Measurements from ENCODE around the gene CTSK.
"Not testable (repeated sequence)": the region's sequence is repeated elsewhere in the genome, so short reads cannot be mapped to it uniquely, and the experiment has no call there.

Gene CTSK

DNA sequence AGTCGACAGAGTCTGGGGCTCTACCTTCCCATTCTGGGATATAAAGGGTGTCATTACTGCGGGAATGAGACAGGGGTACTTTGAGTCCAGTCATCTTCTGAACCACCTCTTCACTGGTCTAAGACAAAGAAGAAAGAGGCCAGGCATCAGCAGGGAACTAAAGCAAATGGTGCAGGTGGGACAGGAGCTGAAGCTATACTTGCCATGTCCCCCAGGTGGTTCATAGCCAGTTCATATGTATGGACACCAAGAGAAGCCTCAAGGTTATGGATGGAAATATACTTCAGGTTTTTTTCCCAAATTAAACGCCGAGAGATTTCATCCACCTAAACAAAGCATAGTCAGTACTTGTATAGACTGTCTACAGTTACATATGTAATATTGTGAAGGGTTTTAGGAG, 2.2 kb downstream of the CTSK start:
- no peak for DNase-seq (ENCODE audit: low read depth)

- no peak for DNase-seq (ENCODE audit: low read depth)
Observed at GRCh38 chr1:150804671-150805070, 3.4 kb downstream of the CTSK start.

- DNase-seq (ENCODE audit: low read depth), result no peak
Observed at GRCh38 chr1:150799089-150799488, 9.0 kb downstream of the CTSK start.

DNA sequence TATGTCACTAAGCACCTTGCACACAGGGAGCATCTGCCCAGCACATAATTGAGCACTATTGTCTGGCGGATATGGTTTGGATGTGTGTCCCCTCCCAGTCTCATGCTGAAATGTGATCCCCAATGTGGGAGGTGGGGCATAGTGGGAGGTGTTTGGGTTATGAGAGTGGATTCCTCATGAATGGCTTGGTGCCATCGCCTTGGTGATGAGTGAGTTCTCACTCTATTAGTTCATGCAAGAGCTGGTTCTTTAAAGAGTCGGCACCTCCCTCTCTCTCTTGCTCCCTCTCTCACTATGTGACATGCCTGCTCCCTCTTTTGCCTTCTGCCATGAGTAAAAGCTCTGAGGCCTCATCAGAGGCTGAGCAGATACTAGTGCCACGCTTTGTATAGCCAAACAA, 9.5 kb downstream of the CTSK start:
- no peak for DNase-seq (ENCODE audit: low read depth)

- DNase-seq (ENCODE audit: low read depth), result no peak
Observed at GRCh38 chr1:150796374-150796773, 11.7 kb downstream of the CTSK start.

GRCh38 chr1:150793778-150794177, 14.3 kb downstream of the CTSK start:
- DNase-seq (ENCODE audit: low read depth), result not testable (repeated sequence)

DNA sequence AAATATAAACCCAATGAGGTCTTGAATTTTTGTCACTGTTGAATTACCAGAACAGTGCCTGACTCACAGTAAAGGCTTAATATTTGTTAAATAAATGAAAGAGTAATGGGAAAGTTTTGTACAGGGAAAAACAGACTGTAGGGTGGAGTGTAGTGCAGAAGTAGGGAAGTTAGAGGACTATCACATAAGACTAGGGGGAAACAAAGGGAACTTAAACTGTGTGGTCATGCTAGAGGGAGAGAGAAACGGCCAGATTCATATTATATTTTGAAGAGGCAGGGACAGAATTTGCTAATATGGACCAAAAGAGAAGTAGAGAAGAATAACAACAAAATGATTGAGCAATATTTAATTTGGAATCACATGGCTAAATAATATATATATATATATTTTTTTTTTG, 14.8 kb downstream of the CTSK start:
- DNase-seq (ENCODE audit: low read depth), result no peak

DNA sequence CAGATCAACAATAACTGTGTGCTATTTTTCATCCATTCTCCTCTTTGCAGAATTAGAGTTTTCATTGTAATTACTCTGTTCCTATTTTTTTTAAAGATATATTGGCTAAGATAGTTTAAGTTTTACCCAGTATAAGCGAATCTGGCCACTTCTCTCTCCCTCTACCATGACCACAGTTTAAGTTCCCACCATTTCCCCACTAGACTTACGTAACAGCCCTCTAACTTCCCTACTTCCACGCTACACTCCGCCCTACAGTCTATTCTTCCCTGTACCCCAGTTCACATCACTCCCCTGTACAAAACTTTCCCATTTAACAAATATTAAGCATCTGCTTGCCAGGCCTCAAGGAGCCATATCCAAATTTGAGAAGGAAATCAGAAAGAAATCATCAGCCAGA, 16.5 kb downstream of the CTSK start:
- no peak for DNase-seq (ENCODE audit: low read depth)

GRCh38 chr1:150789396-150789795, 18.7 kb downstream of the CTSK start:
- no peak for DNase-seq (ENCODE audit: low read depth)

DNA sequence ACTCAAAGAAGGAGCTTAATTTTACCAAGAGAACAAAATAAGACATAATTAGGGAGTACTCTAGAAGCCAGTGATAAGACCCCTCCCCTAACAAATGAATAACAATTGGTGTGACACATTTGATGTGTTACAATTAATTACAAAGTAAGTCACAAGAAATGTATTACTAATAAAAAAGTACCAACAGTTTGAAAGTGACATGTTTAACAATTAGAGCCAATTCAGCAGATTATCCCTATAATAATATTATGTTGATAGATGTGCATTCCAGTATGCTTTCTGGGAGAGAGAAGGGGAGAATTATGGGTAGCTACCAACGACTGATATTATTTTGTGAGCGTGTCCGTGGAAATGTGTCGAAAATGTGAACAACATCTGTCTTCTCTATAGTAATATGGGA, 19.1 kb downstream of the CTSK start:
- no peak for DNase-seq (ENCODE audit: low read depth)

DNA sequence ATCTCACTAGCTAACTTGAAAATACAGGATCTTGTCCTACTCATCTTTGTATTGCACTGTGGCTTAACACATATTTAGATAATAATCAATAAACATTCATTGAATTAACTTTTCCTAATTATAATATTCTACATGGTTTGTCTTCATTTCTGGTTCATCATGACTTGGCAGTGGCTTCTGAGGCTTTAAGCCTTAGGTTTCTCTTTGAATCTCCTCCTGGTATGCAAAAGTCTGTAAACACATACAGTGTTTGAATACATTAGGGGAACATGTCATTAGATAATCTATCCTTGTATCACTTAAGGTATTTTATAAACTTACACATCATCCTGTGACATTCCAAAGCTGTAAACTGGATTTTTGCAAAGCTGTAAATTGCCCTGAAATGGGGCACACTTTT, 20.6 kb downstream of the CTSK start:
- no peak for DNase-seq (ENCODE audit: low read depth)

GRCh38 chr1:150780510-150780909, 27.6 kb downstream of the CTSK start:
- no peak for DNase-seq (ENCODE audit: low read depth)

DNA sequence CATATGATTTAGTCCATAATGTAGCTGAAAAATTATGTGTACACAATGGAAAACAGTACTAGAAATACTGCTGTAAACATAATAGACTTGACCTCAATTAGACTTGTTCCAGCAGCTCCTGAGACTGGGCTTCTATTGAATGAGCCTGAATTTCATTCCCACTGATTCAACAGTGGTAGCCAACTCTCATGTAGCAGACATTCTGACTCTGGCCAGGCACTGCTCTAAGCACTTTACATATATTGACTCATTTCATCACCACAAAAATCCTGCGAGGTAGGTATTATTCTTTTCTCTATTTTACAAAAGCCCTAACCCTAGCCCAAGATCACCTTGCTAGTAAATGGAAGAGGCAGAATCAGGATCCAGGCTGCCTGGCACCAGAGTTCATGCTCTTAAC, 29.7 kb downstream of the CTSK start:
- DNase-seq (ENCODE audit: low read depth), result no peak

- no peak for DNase-seq (ENCODE audit: low read depth)
Observed at GRCh38 chr1:150777544-150777943, 30.5 kb downstream of the CTSK start.

- DNase-seq (ENCODE audit: low read depth), result not testable (repeated sequence)
Observed at GRCh38 chr1:150775931-150776505, 32.0 kb downstream of the CTSK start.

DNA sequence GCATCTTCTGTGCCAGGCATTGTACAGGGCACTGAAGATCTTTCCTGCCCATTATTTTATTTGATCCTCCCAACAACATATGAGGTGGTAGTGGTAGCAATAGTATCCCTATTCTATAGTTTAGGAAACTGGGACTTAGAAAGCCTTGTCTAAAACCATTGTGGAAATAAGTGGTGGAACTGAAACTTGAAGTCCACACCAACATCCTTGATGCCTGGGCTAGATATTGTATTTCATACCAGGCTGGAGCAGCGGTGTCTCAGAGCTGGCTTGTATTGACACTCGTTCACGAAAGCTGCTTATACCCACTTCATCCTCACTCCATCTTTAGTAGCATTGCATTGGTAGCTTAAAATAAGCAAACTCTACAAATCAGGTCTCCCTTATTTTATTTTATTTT, 32.8 kb downstream of the CTSK start:
- DNase-seq (ENCODE audit: low read depth), result no peak

- DNase-seq (ENCODE audit: low read depth), result no peak
Observed at GRCh38 chr1:150772326-150772725, 35.7 kb downstream of the CTSK start.

GRCh38 chr1:150767704-150768103, 40.4 kb downstream of the CTSK start:
- not testable (repeated sequence) for DNase-seq (ENCODE audit: low read depth)

- DNase-seq (ENCODE audit: low read depth), result not testable (repeated sequence)
Observed at GRCh38 chr1:150765977-150766301, 42.1 kb downstream of the CTSK start.

GRCh38 chr1:150765296-150765976, 42.6 kb downstream of the CTSK start, which contains the start of gene CTSS:
CTSS (minus strand) TSS chr1:150765778; CDS start chr1:150764763, 1,015 bp downstream.
- DNase-seq (ENCODE audit: low read depth), result no peak

DNA sequence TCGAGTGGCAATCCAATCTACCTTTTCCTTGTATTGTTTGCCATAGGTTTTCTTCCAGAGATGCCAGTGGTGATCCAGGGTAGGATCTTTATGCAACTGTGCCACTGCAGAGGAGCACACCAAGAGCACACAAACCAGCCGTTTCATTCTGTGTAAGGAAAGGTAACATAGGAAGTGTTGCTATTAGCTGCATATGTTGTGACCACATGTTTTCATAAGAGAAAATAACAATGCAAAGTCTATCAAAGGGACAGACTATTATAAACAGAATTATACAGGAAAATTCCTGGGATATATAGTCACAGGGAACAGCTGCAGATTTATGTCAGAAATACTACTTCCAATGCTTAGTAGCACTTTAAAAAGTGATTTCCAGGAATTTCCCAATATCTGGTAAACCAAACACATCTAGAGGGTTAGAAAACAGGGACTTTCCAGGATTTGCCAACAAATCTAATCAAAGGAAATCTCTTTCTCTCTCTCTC, 43.4 kb downstream of the CTSK start:
- DNase-seq (ENCODE audit: low read depth), result no peak

GRCh38 chr1:150763018-150763417, 45.0 kb downstream of the CTSK start:
- DNase-seq (ENCODE audit: low read depth), result no peak

DNA sequence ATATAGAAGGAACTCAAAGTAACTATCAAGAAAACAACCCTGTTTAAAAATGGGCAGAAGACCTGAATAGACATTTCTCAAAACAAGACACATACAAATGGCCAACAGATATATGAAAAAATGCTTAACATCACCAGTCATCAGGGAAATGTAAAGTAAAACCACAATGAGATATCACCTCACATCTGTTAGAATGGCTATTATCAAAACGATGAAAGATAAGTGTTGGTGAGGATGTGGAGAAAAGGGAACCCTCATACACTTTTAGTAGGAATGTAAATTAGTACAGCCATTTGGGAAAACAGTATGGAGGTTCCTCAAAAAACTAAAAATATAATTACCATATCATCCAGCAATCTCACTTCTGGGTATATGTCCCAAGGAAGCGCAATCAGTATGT, 45.5 kb downstream of the CTSK start:
- DNase-seq (ENCODE audit: low read depth), result no peak

GRCh38 chr1:150761801-150762200, 46.3 kb downstream of the CTSK start:
- no peak for DNase-seq (ENCODE audit: low read depth)
